Measurements from ENCODE around the gene ATP5ME.

The ATP5ME gene

GRCh38 chr4:667545-667925 lies 6.5 kb downstream of the ATP5ME start:
- Histone ChIP-seq H3K9me3 (ENCODE audit: control insufficient read depth, insufficient read depth, low read length) (no peaks in the 10 kb centered on the region), H4K20me1 (ENCODE audit: control insufficient read depth, insufficient read depth, low read depth, low read length) (no peaks in the 10 kb centered on the region), H3K4me2 (ENCODE audit: low read length) (no peak overlapping the region), H3K27ac (ENCODE audit: low read depth, low read length) (no peak overlapping the region), H3F3A (ENCODE audit: control insufficient read depth, insufficient read depth) (no peaks in the 10 kb centered on the region), H3K4me3 (ENCODE audit: low read length) (no peak overlapping the region), H3K79me2 (ENCODE audit: control insufficient read depth, low read length) (peaks cover under 1% of the 10 kb centered on the region), H3K36me3 (ENCODE audit: control insufficient read depth, low read length) (peaks cover 21% of the 10 kb centered on the region), H3K4me1 (ENCODE audit: control insufficient read depth, low read length) (peaks cover 17% of the 10 kb centered on the region), H3K9me2 (replicated peaks; ENCODE audit: control insufficient read depth, low read length) (no peaks in the 10 kb centered on the region), H3K27me3 (ENCODE audit: control insufficient read depth, low read length) (no peaks in the 10 kb centered on the region)
- TF ChIP-seq CTCF (IDR thresholded peaks at IDR 0.05; ENCODE audit: low read depth, low read length, poor library complexity, severe bottlenecking) (no peak), EZH2phosphoT487 (IDR thresholded peaks at IDR 0.05; ENCODE audit: borderline replicate concordance, low read length) (no peak)

GRCh38 chr4:666822-667544 lies 7.1 kb downstream of the ATP5ME start:
- no peaks in the 10 kb centered on the region for H3K79me2 ChIP-seq (ENCODE audit: control insufficient read depth, low read length)
- TF ChIP-seq EZH2phosphoT487 (IDR thresholded peaks at IDR 0.05; ENCODE audit: borderline replicate concordance, low read length) (no peak), CTCF (IDR thresholded peaks at IDR 0.05; ENCODE audit: low read depth, low read length, poor library complexity, severe bottlenecking) (no peak)
- no peaks in the 10 kb centered on the region for H3K9me3 ChIP-seq (ENCODE audit: control insufficient read depth, insufficient read depth, low read length)
- H3K4me2 ChIP-seq (ENCODE audit: low read length): no peak overlapping the region
- no peak overlapping the region for H3K4me3 ChIP-seq (ENCODE audit: low read length)
- no peaks in the 10 kb centered on the region for H4K20me1 ChIP-seq (ENCODE audit: control insufficient read depth, insufficient read depth, low read depth, low read length)
- no peaks in the 10 kb centered on the region for H3K27me3 ChIP-seq (ENCODE audit: control insufficient read depth, low read length)
- no peak overlapping the region for H3K27ac ChIP-seq (ENCODE audit: low read depth, low read length)
- H3K36me3 ChIP-seq (ENCODE audit: control insufficient read depth, low read length): peaks cover 16% of the 10 kb centered on the region
- H3F3A ChIP-seq (ENCODE audit: control insufficient read depth, insufficient read depth): no peaks in the 10 kb centered on the region
- no peaks in the 10 kb centered on the region for H3K9me2 ChIP-seq (replicated peaks; ENCODE audit: control insufficient read depth, low read length)
- H3K4me1 ChIP-seq (ENCODE audit: control insufficient read depth, low read length): peaks cover 17% of the 10 kb centered on the region

- Histone ChIP-seq H3K36me3 (ENCODE audit: control insufficient read depth, low read length) (peaks cover 10% of the 10 kb centered on the region), H3K27me3 (ENCODE audit: control insufficient read depth, low read length) (no peaks in the 10 kb centered on the region), H3K27ac (ENCODE audit: low read depth, low read length) (no peak overlapping the region), H3K9me2 (replicated peaks; ENCODE audit: control insufficient read depth, low read length) (no peaks in the 10 kb centered on the region), H3K9me3 (ENCODE audit: control insufficient read depth, insufficient read depth, low read length) (no peaks in the 10 kb centered on the region), H3F3A (ENCODE audit: control insufficient read depth, insufficient read depth) (no peaks in the 10 kb centered on the region), H3K79me2 (ENCODE audit: control insufficient read depth, low read length) (no peaks in the 10 kb centered on the region), H4K20me1 (ENCODE audit: control insufficient read depth, insufficient read depth, low read depth, low read length) (no peaks in the 10 kb centered on the region), H3K4me1 (ENCODE audit: control insufficient read depth, low read length) (peaks cover 17% of the 10 kb centered on the region), H3K4me3 (ENCODE audit: low read length) (no peak overlapping the region), H3K4me2 (ENCODE audit: low read length) (no peak overlapping the region)
- TF ChIP-seq EZH2phosphoT487 (IDR thresholded peaks at IDR 0.05; ENCODE audit: borderline replicate concordance, low read length): no peak
- TF ChIP-seq CTCF (IDR thresholded peaks at IDR 0.05; ENCODE audit: low read depth, low read length, poor library complexity, severe bottlenecking): no peak
Measured at GRCh38 chr4:666436-666810, 7.7 kb downstream of the ATP5ME start.

Data from DOHH2 (cell line).